ENCODE measurements around the gene CAPZB. TPM values are rescaled to one million over a fixed set of nuclear protein-coding genes. Genes with fewer than 3 reads are reported as not detected.
"Not testable (repeated sequence)": the region's sequence is repeated elsewhere in the genome, so short reads cannot be mapped to it uniquely, and the experiment has no call there.

The CAPZB gene
- 166 and 196 TPM in 2 replicates for total RNA-seq (2012; rRNA removed)

DNA sequence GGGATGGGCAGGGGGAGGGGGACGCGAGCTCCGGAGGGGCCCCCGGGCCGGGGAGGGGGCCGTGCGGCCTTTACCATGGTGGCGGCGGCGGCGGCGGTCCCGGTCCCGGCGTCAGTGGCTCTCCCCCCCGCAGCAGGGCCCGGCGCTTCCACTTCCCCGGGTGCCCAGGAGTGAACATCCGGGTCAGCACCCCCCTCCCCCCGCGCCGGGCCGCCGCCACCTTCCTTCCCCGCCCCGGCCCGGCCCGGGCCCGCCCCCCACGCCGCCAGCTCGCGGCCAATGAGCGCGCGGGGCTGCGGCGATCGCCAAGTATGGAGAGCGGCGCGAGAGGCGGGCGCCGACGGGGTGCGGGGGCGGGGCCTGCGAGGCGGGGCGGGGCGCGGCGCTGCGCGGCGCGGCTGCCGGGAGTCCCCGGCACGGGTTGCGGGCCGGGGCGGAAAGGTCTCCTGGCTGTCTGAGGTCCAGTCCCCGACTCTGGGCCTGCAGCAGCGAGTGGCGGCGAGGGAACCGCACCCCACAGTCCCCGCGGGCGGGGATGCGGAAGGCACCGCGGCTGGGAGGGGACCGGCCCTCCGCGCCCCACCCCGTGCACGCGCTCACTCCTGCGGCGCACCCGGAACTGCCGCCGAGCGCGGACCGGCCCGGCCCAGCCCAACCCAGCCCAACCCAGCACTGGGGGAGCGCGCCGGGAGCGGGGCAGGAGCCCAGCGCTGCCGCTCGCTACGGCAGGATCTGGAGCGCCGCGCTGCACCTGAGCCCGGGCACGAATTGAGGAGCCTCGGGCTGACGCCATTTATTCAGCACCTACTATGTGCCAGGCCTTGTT lies at the start of gene CAPZB:
Gene CAPZB (minus strand): TSS at position 178 of the 826 bp plus-strand sequence. CDS start 101 bp downstream, at position 77.
- Histone ChIP-seq H3K36me3 (ENCODE audit: insufficient read depth, low read length) (peaks cover 23% of the 10 kb centered on the region), H3K4me1 (ENCODE audit: control insufficient read depth, insufficient read depth, low read length) (peaks cover 39% of the 10 kb centered on the region)

DNA sequence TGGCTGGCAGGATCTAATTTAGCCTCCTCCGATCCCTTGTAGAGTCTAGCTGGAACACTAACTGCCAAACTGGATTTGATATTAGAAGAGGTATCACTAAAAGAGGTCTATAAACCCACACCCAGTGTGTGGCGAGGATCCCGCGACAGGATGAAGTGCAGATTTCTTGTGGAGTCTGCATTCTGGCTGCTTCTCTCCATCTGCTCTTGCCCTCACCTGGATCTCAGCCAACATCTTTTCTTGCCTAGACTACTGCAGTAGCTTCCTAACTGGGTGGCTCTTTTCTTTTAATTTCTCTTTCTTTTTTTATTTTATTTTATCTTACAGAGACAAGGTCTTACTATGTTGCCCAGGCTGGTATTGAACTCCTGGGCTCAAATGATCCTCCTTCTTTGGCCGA lies 48.9 kb upstream of the CAPZB start:
- peaks cover 3% of the 10 kb centered on the region for H3K9me3 ChIP-seq (replicated peaks; ENCODE audit: low read length)

More for the DNA sequence above, at the start of gene CAPZB:
- peak within 1 kb of the TSS; percentile 98 for H3K4me2 ChIP-seq (ENCODE audit: low read length)
- H3K27me3 ChIP-seq (ENCODE audit: control insufficient read depth, insufficient read depth, low read length), result no peaks in the 10 kb centered on the region
- peak within 1 kb of the TSS; percentile 99 for H3K4me3 ChIP-seq (ENCODE audit: low read length)
- H3K9me3 ChIP-seq (replicated peaks; ENCODE audit: low read length), result no peaks in the 10 kb centered on the region
- H3K9ac ChIP-seq (ENCODE audit: low read depth, low read length), result peak within 1 kb of the TSS; percentile 98

GRCh38 chr1:19533626-19534025 lies 48.3 kb upstream of the CAPZB start:
- Histone ChIP-seq H3K4me3 (ENCODE audit: low read length) (no peak overlapping the region), H3K9ac (ENCODE audit: low read depth, low read length) (no peak overlapping the region), H3K9me3 (replicated peaks; ENCODE audit: low read length) (peaks cover 3% of the 10 kb centered on the region), H3K4me1 (ENCODE audit: control insufficient read depth, insufficient read depth, low read length) (no peaks in the 10 kb centered on the region), H3K36me3 (ENCODE audit: insufficient read depth, low read length) (no peaks in the 10 kb centered on the region), H3K27me3 (ENCODE audit: control insufficient read depth, insufficient read depth, low read length) (no peaks in the 10 kb centered on the region), H3K4me2 (ENCODE audit: low read length) (no peak overlapping the region)

More for the DNA sequence above, 48.9 kb upstream of the CAPZB start:
- no peaks in the 10 kb centered on the region for H3K36me3 ChIP-seq (ENCODE audit: insufficient read depth, low read length)
- no peak overlapping the region for H3K9ac ChIP-seq (ENCODE audit: low read depth, low read length)
- H3K4me3 ChIP-seq (ENCODE audit: low read length), result no peak overlapping the region
- H3K4me2 ChIP-seq (ENCODE audit: low read length), result no peak overlapping the region
- H3K27me3 ChIP-seq (ENCODE audit: control insufficient read depth, insufficient read depth, low read length), result no peaks in the 10 kb centered on the region
- H3K4me1 ChIP-seq (ENCODE audit: control insufficient read depth, insufficient read depth, low read length), result no peaks in the 10 kb centered on the region

GRCh38 chr1:19532519-19532918 lies 47.2 kb upstream of the CAPZB start:
- H3K4me3 ChIP-seq (ENCODE audit: low read length), result no peak overlapping the region
- no peak overlapping the region for H3K4me2 ChIP-seq (ENCODE audit: low read length)
- no peak overlapping the region for H3K9ac ChIP-seq (ENCODE audit: low read depth, low read length)
- peaks cover 3% of the 10 kb centered on the region for H3K9me3 ChIP-seq (replicated peaks; ENCODE audit: low read length)
- H3K4me1 ChIP-seq (ENCODE audit: control insufficient read depth, insufficient read depth, low read length), result no peaks in the 10 kb centered on the region
- no peaks in the 10 kb centered on the region for H3K36me3 ChIP-seq (ENCODE audit: insufficient read depth, low read length)
- no peaks in the 10 kb centered on the region for H3K27me3 ChIP-seq (ENCODE audit: control insufficient read depth, insufficient read depth, low read length)

- no peak overlapping the region for H3K4me3 ChIP-seq (ENCODE audit: low read length)
- no peaks in the 10 kb centered on the region for H3K36me3 ChIP-seq (ENCODE audit: insufficient read depth, low read length)
- no peak overlapping the region for H3K4me2 ChIP-seq (ENCODE audit: low read length)
- no peaks in the 10 kb centered on the region for H3K4me1 ChIP-seq (ENCODE audit: control insufficient read depth, insufficient read depth, low read length)
- H3K9ac ChIP-seq (ENCODE audit: low read depth, low read length), result no peak overlapping the region
- no peaks in the 10 kb centered on the region for H3K27me3 ChIP-seq (ENCODE audit: control insufficient read depth, insufficient read depth, low read length)
- H3K9me3 ChIP-seq (replicated peaks; ENCODE audit: low read length), result no peaks in the 10 kb centered on the region
These were observed 44.3 kb upstream of the CAPZB start for GRCh38 chr1:19529664-19530063.

DNA sequence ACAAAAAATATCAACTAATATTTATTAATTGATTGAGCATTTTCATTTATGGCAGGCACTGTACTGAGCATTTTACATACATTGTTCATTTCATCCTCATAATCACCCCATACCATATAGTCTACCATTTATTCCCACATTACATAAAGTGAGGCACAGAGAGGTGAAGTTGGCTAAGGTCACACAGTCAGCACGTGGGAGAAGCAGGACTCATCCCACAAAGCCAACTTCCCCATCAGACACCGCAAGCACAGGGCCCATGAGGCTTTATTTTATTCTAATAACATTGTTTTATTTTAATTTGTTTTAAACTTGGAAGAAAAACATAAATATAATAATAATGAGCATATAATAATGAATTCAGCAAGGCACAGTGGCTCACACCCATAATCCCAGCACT lies 43.1 kb upstream of the CAPZB start:
- H3K36me3 ChIP-seq (ENCODE audit: insufficient read depth, low read length), result no peaks in the 10 kb centered on the region
- no peak overlapping the region for H3K4me2 ChIP-seq (ENCODE audit: low read length)
- no peak overlapping the region for H3K9ac ChIP-seq (ENCODE audit: low read depth, low read length)
- no peaks in the 10 kb centered on the region for H3K27me3 ChIP-seq (ENCODE audit: control insufficient read depth, insufficient read depth, low read length)
- no peak overlapping the region for H3K4me3 ChIP-seq (ENCODE audit: low read length)
- H3K9me3 ChIP-seq (replicated peaks; ENCODE audit: low read length), result no peaks in the 10 kb centered on the region
- no peaks in the 10 kb centered on the region for H3K4me1 ChIP-seq (ENCODE audit: control insufficient read depth, insufficient read depth, low read length)

GRCh38 chr1:19525607-19526545 lies 40.5 kb upstream of the CAPZB start:
- H3K4me2 ChIP-seq (ENCODE audit: low read length), result no peak overlapping the region
- no peaks in the 10 kb centered on the region for H3K27me3 ChIP-seq (ENCODE audit: control insufficient read depth, insufficient read depth, low read length)
- H3K9me3 ChIP-seq (replicated peaks; ENCODE audit: low read length), result no peaks in the 10 kb centered on the region
- no peak overlapping the region for H3K4me3 ChIP-seq (ENCODE audit: low read length)
- no peaks in the 10 kb centered on the region for H3K4me1 ChIP-seq (ENCODE audit: control insufficient read depth, insufficient read depth, low read length)
- H3K36me3 ChIP-seq (ENCODE audit: insufficient read depth, low read length), result no peaks in the 10 kb centered on the region
- no peak overlapping the region for H3K9ac ChIP-seq (ENCODE audit: low read depth, low read length)

DNA sequence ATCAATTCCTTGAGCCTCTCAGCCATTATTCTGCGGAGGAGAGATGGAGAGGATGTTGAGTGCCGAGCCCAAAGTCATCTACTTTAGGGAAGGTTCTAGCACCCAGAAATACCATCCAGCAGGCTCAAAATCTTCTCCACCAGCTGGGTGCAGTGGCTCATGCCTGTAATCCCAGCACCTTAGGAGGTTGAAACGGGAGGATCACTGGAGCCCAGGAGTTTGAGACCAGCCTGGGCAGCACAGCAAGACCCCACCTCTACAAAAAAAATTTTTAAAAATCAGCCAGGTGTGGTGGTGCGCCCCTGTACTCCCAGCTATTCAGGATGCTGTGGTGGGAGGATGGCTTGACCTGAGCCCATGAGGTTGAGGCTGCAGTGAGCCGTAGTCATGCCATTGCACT lies 39.5 kb upstream of the CAPZB start:
- Histone ChIP-seq H3K4me1 (ENCODE audit: control insufficient read depth, insufficient read depth, low read length) (no peaks in the 10 kb centered on the region), H3K4me3 (ENCODE audit: low read length) (no peak overlapping the region), H3K4me2 (ENCODE audit: low read length) (no peak overlapping the region), H3K9me3 (replicated peaks; ENCODE audit: low read length) (no peaks in the 10 kb centered on the region), H3K27me3 (ENCODE audit: control insufficient read depth, insufficient read depth, low read length) (no peaks in the 10 kb centered on the region), H3K9ac (ENCODE audit: low read depth, low read length) (no peak overlapping the region), H3K36me3 (ENCODE audit: insufficient read depth, low read length) (no peaks in the 10 kb centered on the region)

DNA sequence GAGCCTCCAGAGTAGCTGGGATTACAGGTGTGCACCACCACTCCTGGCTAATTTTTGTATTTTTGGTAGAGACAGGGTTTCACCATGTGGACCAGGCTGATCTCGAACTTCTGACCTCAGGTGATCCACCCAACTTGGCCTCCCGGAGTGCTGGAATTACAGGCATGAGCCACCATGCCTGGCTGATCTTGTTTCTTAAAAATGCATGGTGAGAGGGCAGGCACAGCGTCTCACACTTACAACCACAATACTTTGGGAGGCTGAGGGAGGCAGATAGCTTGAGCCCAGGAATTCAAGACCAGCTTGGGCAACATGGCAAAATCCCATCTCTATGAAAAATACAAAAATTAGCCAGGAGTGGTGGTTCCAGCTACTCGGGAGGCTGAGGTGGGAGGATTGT lies 37.2 kb upstream of the CAPZB start:
- H3K4me1 ChIP-seq (ENCODE audit: control insufficient read depth, insufficient read depth, low read length); H3K4me3 ChIP-seq (ENCODE audit: low read length); H3K27me3 ChIP-seq (ENCODE audit: control insufficient read depth, insufficient read depth, low read length); H3K36me3 ChIP-seq (ENCODE audit: insufficient read depth, low read length); H3K9ac ChIP-seq (ENCODE audit: low read depth, low read length); H3K4me2 ChIP-seq (ENCODE audit: low read length); H3K9me3 ChIP-seq (replicated peaks; ENCODE audit: low read length): not testable (repeated sequence)

- Histone ChIP-seq H3K9ac (ENCODE audit: low read depth, low read length) (no peak overlapping the region), H3K27me3 (ENCODE audit: control insufficient read depth, insufficient read depth, low read length) (no peaks in the 10 kb centered on the region), H3K36me3 (ENCODE audit: insufficient read depth, low read length) (no peaks in the 10 kb centered on the region), H3K4me2 (ENCODE audit: low read length) (no peak overlapping the region), H3K4me3 (ENCODE audit: low read length) (no peak overlapping the region), H3K9me3 (replicated peaks; ENCODE audit: low read length) (no peaks in the 10 kb centered on the region), H3K4me1 (ENCODE audit: control insufficient read depth, insufficient read depth, low read length) (no peaks in the 10 kb centered on the region)
These were observed 36.1 kb upstream of the CAPZB start for GRCh38 chr1:19521411-19521810.

- H3K9me3 ChIP-seq (replicated peaks; ENCODE audit: low read length), result no peaks in the 10 kb centered on the region
- H3K4me1 ChIP-seq (ENCODE audit: control insufficient read depth, insufficient read depth, low read length), result no peaks in the 10 kb centered on the region
- H3K9ac ChIP-seq (ENCODE audit: low read depth, low read length), result no peak overlapping the region
- no peaks in the 10 kb centered on the region for H3K27me3 ChIP-seq (ENCODE audit: control insufficient read depth, insufficient read depth, low read length)
- H3K36me3 ChIP-seq (ENCODE audit: insufficient read depth, low read length), result no peaks in the 10 kb centered on the region
- H3K4me3 ChIP-seq (ENCODE audit: low read length), result no peak overlapping the region
- no peak overlapping the region for H3K4me2 ChIP-seq (ENCODE audit: low read length)
These were observed 31.7 kb upstream of the CAPZB start for GRCh38 chr1:19517017-19517416.
